Superior temporal gyrus (tissue), 1 donor: ENCODE measurements around the gene YAE1.

ENCODE experiments used
- DNase-seq: peaks from one replicate; pipeline ENCODE4 v3.0.0-alpha.2; 2016; ENCODE audit errors: extremely low spot score

The YAE1 gene

DNA sequence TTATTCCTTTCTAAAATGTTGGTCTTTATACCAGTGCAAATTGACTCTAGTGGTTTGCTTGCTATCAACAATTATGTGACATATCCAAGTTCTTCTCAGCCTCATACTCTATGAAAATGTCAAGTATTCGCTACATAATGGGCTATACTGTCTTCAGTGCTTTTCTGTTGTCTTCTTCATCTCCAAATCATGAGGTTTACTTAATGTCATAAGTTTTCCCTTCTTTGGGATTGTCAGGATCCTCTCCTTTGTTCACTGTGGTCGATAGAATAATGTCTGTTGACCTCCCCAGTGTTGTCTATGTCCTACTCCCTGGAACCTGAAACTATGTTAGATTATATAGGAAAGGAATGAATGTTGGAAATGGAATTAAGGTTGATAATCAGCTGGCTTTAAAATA lies 40.7 kb downstream of the YAE1 start:
- DNase-seq = no peak

DNA sequence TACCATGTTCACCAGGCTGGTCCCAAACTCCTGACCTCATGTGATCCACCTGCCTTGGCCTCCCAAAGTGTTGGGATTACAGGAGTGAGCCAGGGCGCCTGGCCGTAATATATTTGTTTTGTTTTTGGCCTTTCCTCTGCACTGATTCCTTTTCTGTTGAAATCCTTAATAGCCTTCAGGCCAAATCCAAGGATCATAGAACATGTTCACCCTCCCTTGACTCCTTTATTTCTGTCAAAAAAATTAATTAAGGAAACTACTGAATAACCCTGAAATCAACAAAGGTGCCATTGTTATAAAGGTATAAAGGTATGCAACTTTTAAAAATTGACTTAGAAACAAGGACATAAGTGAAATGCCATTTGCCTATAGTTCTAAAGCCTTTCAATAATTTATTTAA lies 41.7 kb downstream of the YAE1 start:
- DNase-seq = no peak

DNA sequence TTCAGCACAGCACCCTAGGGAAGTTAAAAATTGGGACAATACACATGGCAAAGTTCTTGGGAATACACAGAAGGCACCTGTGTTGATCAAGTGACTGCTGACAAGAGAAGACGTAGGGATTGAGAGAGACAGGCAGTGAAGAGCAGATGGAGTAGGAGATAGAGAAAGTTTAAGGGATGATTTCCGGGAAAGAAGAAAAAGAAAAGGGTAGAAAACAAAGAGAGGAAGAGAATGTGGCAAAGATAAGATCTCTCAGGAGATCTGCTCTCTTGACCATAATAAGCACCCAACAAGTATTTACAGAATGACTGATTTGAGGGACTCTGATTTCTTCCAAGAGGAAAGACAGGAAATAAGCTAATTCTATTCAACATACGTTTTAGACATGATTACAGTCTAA lies 42.1 kb downstream of the YAE1 start:
- no peak for DNase-seq

DNA sequence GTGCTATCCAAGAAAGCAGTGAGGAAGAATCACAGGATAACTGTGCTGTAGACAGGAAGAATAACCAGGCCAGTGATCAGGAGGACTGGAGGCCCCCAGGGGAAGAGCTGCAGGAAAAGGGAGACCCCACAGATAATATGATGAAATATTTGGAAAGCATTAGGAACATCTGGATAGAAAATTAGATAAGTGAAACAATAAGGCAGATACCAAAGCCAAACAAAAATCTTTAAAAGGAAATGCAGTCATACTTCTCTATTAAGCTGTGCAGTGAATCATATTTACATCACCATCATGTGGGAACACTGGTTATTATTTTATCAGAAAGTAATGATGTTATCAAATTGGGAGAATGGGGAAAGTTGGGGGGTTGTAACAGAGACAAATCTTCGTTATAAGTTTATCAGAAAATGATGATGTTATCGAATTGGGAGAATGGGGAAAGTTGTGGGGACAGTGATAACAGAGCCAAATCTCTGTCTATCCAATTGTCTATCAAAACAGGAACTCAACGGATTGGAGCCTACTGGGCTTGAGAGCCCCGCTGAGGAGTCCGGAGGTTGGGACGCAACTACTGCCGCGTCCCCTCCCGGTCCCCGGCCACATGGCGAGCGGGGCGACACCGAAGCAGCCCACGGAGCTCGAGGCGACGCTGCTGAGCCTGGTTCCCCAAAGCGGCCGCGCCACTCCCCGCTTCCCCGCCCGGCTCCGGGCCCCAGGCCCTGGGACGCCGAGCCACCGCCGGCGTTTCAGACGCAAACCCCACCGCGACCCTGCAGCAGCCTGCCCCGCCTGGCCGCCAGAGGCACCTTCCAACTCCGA lies 43.1 kb downstream of the YAE1 start:
- no peak for DNase-seq

DNA sequence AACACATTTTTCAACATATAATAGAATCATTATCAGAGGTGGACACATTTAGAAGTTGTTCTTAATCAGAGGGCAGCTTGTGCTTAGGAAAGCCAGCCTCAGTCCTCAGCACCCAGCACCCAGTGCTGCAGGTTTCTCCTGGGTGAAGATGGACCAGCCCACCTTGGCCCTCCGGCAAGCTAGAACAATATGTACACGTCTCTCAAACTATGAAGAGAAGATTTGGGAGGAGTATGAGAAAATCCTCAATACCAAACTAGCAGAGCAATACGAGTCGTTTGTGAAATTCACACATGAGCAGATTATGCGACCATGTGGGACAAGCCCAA lies 43.7 kb downstream of the YAE1 start:
- DNase-seq = no peak

DNA sequence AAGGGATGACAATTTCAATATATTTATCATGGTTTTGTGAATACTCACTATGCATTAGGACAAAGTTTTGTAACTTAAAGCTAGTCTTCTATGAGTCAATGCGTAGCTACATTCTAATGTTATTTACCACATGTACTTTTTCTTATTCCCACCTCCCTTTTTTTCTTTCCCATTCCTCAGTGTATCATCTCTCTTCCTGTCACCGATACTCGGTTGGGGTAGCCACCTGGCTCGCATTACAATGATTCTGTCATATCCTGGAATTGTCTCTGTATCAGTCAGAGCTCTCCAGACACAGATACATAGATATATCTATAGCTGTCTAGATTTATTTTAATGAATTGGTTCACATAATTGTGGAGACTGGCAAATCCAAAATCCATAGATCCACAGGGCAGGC lies 47.4 kb downstream of the YAE1 start:
- DNase-seq = no peak

DNA sequence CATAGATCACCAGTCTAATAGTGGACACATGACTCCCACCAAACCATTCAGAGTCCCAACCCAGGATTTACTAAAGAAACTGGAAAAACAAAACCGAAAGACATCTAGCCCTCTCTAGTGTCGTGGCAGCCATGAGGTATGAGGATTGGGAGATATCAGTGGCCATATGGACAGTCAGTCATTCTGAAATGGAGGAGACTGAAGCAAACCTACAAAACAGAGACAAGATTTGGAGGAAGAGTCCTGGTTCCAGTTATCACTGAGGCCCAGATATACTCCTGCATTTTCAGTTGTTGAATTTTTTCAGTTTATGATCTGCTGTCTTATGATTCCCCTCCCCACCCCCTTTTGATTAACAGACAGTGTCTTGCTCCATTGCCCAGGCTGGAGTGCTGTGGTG lies 48.1 kb downstream of the YAE1 start:
- DNase-seq = no peak

DNA sequence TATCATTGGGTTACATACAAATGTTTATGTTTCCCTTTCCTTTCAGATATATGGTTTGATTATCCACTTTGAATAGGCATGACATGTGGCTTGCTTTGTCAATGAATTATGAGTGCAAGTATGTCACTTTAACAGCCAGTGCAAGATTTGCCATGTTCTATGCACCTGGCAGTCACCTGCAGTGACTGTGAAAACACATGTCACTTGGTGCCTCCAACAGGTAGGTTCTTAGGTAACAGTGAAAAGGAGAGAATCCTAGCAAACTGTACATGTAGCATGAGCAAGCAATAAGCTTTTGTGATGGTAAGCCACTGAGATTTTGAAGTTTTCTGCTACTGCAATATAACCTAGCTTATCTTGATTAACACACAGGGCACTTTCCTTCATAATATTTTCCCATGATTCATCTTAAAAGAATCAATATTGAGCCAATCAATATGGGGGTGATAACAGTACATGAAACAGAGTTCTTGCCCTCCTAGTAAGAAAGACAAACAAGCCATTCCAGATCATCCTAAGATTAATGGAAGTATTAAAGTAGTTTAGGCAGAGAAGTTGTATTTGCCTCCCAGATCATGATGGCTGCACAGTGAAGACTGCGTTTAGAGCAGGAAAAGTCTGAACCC lies 49.3 kb downstream of the YAE1 start:
- DNase-seq = no peak

DNA sequence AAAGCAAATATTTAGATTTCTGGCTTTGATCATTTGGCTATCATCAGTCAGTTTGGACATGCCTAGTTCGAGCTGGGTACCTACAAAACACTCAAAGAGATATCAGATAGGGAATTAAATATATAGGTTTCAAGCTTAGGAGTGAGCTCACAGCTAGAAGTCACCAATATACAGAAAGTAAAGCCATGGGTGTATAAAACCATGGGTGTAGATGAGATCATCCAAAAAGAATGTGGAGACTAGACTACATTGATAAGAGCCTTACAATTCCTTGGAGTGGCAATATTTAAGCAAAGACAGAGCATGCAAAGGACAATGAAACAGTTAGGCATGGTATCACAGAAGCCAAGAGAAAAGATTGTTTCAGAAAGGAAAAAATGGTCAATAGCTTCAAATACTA lies 49.9 kb downstream of the YAE1 start:
- DNase-seq = no peak

DNA sequence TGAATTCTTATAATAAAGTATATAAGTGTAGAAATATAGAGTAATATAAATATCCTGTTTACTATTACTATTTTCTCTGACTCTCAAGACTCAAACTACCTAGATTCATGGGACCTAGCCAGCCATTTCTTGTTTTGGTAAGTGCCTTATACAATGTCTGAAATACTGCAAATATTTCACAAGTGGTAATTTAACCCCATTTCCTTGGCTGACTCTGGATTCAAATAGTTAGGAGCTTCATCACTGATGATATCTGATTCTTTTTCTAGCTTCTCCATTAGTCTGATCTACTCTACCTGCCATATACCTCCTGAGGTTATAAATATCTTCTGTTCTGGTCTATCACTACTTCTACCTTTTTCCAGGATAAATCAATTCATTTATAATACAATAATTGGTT lies 50.8 kb downstream of the YAE1 start:
- DNase-seq = no peak

DNA sequence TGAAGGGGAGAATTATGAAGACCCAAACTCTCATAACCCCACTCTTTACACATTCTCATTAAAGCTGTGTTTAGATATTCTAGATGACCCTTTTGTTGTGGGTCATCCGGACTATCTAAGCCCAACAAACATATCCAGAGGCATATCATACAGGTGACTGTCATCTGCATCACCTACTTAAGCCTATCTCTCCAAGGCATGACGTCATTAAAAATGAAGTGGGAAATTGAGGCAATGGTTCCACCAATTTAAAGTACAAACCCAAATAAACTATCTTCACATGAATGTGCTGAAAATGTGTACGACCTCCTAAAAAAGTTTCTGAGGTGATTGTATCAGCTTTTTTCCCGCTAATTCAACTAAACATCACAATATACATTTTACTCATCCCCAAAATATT lies 52.7 kb downstream of the YAE1 start:
- no peak for DNase-seq

DNA sequence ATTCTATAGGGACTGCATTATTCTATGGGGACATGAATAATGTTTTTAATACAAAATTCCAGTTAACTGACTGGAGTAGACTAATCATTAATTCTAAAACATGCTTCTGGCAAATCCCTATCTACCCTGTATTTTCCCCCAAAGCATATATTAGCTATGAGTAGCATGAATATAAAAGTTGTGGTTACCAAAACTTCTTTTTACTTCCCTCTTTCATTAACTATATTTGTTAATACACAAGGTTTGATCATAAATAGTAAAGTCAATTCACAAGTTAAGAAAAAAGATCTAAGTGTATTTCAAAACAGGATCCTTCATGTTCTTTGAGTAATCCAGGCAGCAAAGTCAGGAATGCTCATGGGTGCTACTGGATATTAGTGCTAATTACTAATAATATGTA lies 54.3 kb downstream of the YAE1 start:
- no peak for DNase-seq

DNA sequence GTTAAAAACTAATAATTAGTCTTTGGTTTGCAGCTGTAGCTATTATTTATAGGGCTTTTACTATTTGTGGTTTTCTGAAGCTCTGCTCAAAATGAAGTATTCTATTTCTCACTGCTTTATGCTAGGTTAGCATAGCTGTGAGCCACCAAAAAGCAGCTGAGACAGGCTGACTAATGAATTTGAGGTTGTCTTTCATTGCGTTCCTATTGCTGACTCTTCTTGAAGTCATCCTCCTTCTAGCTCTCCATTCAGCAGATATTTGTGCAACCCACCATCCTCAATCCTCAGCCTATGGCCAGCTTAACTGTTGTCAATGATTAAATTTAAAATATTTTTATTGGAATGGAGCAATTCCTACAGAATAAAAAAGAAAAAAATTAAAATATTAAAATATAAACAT lies 55.1 kb downstream of the YAE1 start:
- DNase-seq = no peak

DNA sequence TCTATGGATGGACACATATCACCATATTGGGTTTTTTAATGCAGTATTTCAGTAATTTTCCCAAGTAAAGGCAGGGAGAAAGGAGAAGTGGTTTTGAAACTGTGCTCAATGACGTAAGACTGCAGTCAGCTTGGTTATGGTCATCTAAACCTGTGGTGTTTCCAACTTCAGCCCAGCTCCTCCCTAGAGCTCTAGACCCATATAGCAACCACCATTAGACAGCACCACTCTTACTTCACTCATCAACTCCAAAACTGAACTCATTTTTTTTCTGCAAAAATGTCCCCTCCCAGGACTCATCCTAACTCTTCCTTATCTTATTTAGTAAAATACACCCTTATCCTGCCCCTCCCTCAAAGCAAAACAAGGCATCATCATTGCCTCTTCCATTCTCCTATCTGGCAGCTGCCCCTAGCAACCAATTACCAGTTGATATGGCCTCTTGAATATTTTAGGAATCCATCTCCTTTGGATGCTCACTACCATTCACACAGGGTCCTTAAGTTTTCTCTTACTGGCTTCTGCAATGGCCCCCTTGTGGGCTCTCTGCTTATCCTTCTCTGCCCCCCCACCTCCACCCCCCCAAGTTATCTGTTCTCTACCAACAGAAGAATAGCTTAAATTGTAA lies 55.7 kb downstream of the YAE1 start:
- DNase-seq = no peak
